Endothelial cell of umbilical vein (primary cell): ENCODE measurements around the gene APOH. TPM values are rescaled to one million over a fixed set of nuclear protein-coding genes. Genes with fewer than 3 reads are reported as not detected.

ENCODE experiments used
- BruUV-seq: library from RNA; stranded (reverse); fragments of 400-500 nt; replicated peaks from 2 replicates; lab custom pipeline; 2021; lab: Mats Ljungman, UMichigan
- CTCF ChIA-PET: fragments of 300-600, 350-600 bp; sonication (Branson Sonifier 250); formaldehyde crosslinking; loops from one replicate; lab custom pipeline; 2021; ENCODE audit warnings: antibody characterized with exemption, inconsistent platforms; lab: Charles Lee
- POLR2A ChIA-PET: fragments of 300-600, 350-600 bp; sonication (Branson Sonifier 250); formaldehyde crosslinking; loops from one replicate; lab custom pipeline; 2021; ENCODE audit warnings: antibody characterized with exemption, inconsistent platforms; lab: Charles Lee
- DNase-seq: peaks from one replicate; pipeline ENCODE4 v3.0.0-alpha.2; 2011; ENCODE audit warnings: low read depth, low spot score
- FAIRE-seq: peaks from 2 replicates; lab custom pipeline; 2011; peaks lifted over from hg19 to GRCh38; lab: Jason Lieb, UNC
- H2AFZ ChIP-seq: 2 replicates; pipeline ENCODE4 v1.6.0; 2012; ENCODE audit warnings: low read depth, low read length, control low read depth, inconsistent platforms
- H3K27ac ChIP-seq: 2 replicates; pipeline ENCODE4 v1.5.1; 2011; ENCODE audit warnings: low read depth, mild to moderate bottlenecking, control low read depth, low read length, moderate library complexity; ENCODE audit not compliant: insufficient read depth
- H3K27me3 ChIP-seq, 2 experiments: 2 replicates each; pipeline versions ENCODE4 v1.6.0 to v1.6.1; 2011; ENCODE audit warnings: low read length in 2 of 2, mixed read lengths in 1 of 2; ENCODE audit not compliant: control insufficient read depth in 2 of 2, insufficient read depth in 2 of 2
- H3K36me3 ChIP-seq, 2 experiments: 2 replicates in 1 of 2; 3 replicates in 1 of 2; pipeline ENCODE4 v1.5.1; 2011; ENCODE audit warnings: low read length in 2 of 2, mild to moderate bottlenecking in 1 of 2, moderate library complexity in 1 of 2; ENCODE audit not compliant: control insufficient read depth in 2 of 2, insufficient read depth in 2 of 2; ENCODE audit errors: extremely low read depth in 1 of 2
- H3K4me1 ChIP-seq: 3 replicates; pipeline ENCODE4 v1.5.1; 2011; ENCODE audit warnings: mild to moderate bottlenecking, low read length; ENCODE audit not compliant: control insufficient read depth, insufficient read depth; ENCODE audit errors: extremely low read depth
- H3K4me2 ChIP-seq: 2 replicates; pipeline ENCODE4 v1.6.1; 2011; ENCODE audit warnings: low read length, control low read depth, mixed read lengths; ENCODE audit not compliant: insufficient read depth
- H3K4me3 ChIP-seq, 3 experiments: fragments of 200-600 bp in 1 of 3; sonication (generic), shearing (Covaris generic) in 1 of 3; replicated peaks in 1 of 3; 2 replicates each; pipeline ENCODE4 v1.5.1; 2011 to 2016; ENCODE audit warnings: control low read depth in 3 of 3, low read length in 3 of 3, mild to moderate bottlenecking in 2 of 3, inconsistent platforms in 1 of 3, low read depth in 1 of 3, moderate library complexity in 1 of 3; ENCODE audit not compliant: insufficient read depth in 1 of 3
- H3K79me2 ChIP-seq: 2 replicates; pipeline ENCODE4 v1.6.0; 2012; ENCODE audit warnings: low read length, inconsistent platforms; ENCODE audit not compliant: control insufficient read depth, insufficient read depth
- H3K9ac ChIP-seq: replicated peaks from 2 replicates; pipeline ENCODE3; 2011; ENCODE audit warnings: low read length, control low read depth; ENCODE audit not compliant: insufficient read depth; ENCODE audit errors: extremely low read depth
- H3K9me1 ChIP-seq: replicated peaks from 3 replicates; pipeline ENCODE4 v1.6.0; 2011; ENCODE audit warnings: mild to moderate bottlenecking, low read length; ENCODE audit not compliant: control insufficient read depth, insufficient read depth; ENCODE audit errors: extremely low read depth
- H3K9me3 ChIP-seq: replicated peaks from 2 replicates; pipeline ENCODE4 v1.5.1; 2012; ENCODE audit warnings: low read length, inconsistent platforms; ENCODE audit not compliant: control insufficient read depth, insufficient read depth
- H4K20me1 ChIP-seq: replicated peaks from 2 replicates; pipeline ENCODE3; 2011; ENCODE audit warnings: mild to moderate bottlenecking, low read length; ENCODE audit not compliant: control insufficient read depth, insufficient read depth; ENCODE audit errors: extremely low read depth
- EZH2 ChIP-seq: IDR thresholded peaks from 2 replicates; pipeline ENCODE4 v1.6.1; 2012; ENCODE audit warnings: borderline replicate concordance, low read depth, mild to moderate bottlenecking, moderate library complexity, low read length, inconsistent platforms; ENCODE audit not compliant: severe bottlenecking
- FOS ChIP-seq: IDR thresholded peaks from 2 replicates; pipeline ENCODE4 v1.6.1; 2011; ENCODE audit warnings: mild to moderate bottlenecking, low read length, moderate library complexity, borderline replicate concordance; ENCODE audit not compliant: insufficient read depth
- GATA2 ChIP-seq: IDR thresholded peaks from 2 replicates; pipeline ENCODE4 v1.7.0; 2011; ENCODE audit warnings: low read depth, mild to moderate bottlenecking, moderate library complexity, mixed read lengths, low read length; ENCODE audit not compliant: insufficient read length, insufficient read depth
- JUN ChIP-seq: IDR thresholded peaks from 2 replicates; pipeline ENCODE4 v1.6.1; 2011; ENCODE audit warnings: borderline replicate concordance, low read depth; ENCODE audit not compliant: insufficient read length, insufficient read depth
- MYC ChIP-seq: IDR thresholded peaks from one replicate; pipeline ENCODE4 v1.6.1; 2011; ENCODE audit warnings: mild to moderate bottlenecking, low read depth, low read length
- POLR2A ChIP-seq: IDR thresholded peaks from 2 replicates; pipeline ENCODE4 v1.6.1; 2012; ENCODE audit warnings: low read depth, mild to moderate bottlenecking, control low read depth, low read length
- POLR2AphosphoS5 ChIP-seq: IDR thresholded peaks from 2 replicates; pipeline ENCODE4 v1.6.1; 2012; ENCODE audit warnings: low read depth, mild to moderate bottlenecking, control low read depth, low read length, moderate library complexity; ENCODE audit not compliant: insufficient read depth
- dilution Hi-C: fragments of 300-500 bp; cut with MboI; formaldehyde crosslinking; loops from one replicate; pipeline ENCODE4 v1.15.0; 2019; ENCODE audit warnings: low sequenced_read_pairs; ENCODE audit not compliant: extremely low pct_ligation_motif_present
- intact Hi-C: fragments of 100-400 bp; cut with micrococcal nuclease; formaldehyde crosslinking; loops from one replicate; pipeline ENCODE4 v1.10.0; 2022
- polyA plus RNA-seq, 4 experiments: library from polyadenylated mRNA; depleted of rRNA in 3 of 4; stranded (reverse) in 3 of 4; unstranded in 1 of 4; fragments of >200 nt; gene quantifications; 2 replicates each; pipeline versions ENCODE4 v1.2.1 to v1.2.3, GENCODE V29; 2011 to 2012; ENCODE audit warnings: missing spikeins in 1 of 4
- total RNA-seq: library from RNA; stranded (reverse); gene quantifications from 2 replicates; pipeline ENCODE4 v1.2.3, GENCODE V29; 2021
- TF ChIP-seq, protein P1 (sequence below): IDR thresholded peaks from 2 replicates; pipeline ENCODE4 v1.6.1; 2011; ENCODE audit not compliant: insufficient read depth, insufficient read length
- TF ChIP-seq, protein P2 (sequence below), 2 donors: IDR thresholded peaks; 1 replicate in 1 of 2; 2 replicates in 1 of 2; pipeline ENCODE4 v1.5.1; 2011; ENCODE audit warnings: low read length in 2 of 2, mild to moderate bottlenecking in 2 of 2, moderate library complexity in 2 of 2, control low read depth in 1 of 2, inconsistent platforms in 1 of 2, low read depth in 1 of 2; ENCODE audit not compliant: insufficient read depth in 1 of 2; ENCODE audit errors: extremely low read depth in 1 of 2

APOH gene
- total and polyA plus RNA-seq, 2 donors (not counting 3 experiments of a cell fraction or from before 2014, with no cell fraction given), result not detected

DNA sequence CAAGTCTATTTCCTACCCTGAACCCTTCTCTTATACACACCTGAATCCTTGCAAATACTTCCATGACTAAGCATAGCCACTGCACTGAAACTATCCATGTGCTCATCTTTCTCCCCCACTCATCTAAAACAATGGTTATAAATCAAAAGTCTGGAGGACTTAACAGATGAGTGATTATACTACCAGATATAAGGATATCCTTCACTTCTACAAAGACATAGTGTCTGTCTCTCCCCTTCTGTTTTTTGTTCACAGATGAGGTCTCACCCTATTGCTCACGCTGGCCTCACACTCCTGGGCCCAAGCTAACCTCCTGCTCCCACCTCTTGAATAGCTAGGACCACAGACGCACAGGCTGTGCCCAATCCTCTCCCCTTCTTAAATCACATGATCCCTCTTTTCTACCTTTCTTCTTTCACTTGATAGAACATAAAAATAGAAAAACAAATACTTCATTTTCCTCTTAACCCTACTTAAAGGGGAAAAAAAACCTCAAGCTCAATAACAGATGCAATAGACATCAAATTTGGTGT lies 56.5 kb downstream of the APOH start:
- DNase-seq (no peak), FAIRE-seq (no peak)
- no peaks in the 10 kb centered on the region for H3K4me1 ChIP-seq
- CTCF ChIA-PET, result interaction anchor here (1.0 kb wide), 1 partner anchor 941 kb away, joined by 3 read pairs; no protein-coding TSS in a partner anchor
- TF ChIP-seq, protein P1, sequence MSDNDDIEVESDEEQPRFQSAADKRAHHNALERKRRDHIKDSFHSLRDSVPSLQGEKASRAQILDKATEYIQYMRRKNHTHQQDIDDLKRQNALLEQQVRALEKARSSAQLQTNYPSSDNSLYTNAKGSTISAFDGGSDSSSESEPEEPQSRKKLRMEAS, result no peak
- TF ChIP-seq, protein P2, sequence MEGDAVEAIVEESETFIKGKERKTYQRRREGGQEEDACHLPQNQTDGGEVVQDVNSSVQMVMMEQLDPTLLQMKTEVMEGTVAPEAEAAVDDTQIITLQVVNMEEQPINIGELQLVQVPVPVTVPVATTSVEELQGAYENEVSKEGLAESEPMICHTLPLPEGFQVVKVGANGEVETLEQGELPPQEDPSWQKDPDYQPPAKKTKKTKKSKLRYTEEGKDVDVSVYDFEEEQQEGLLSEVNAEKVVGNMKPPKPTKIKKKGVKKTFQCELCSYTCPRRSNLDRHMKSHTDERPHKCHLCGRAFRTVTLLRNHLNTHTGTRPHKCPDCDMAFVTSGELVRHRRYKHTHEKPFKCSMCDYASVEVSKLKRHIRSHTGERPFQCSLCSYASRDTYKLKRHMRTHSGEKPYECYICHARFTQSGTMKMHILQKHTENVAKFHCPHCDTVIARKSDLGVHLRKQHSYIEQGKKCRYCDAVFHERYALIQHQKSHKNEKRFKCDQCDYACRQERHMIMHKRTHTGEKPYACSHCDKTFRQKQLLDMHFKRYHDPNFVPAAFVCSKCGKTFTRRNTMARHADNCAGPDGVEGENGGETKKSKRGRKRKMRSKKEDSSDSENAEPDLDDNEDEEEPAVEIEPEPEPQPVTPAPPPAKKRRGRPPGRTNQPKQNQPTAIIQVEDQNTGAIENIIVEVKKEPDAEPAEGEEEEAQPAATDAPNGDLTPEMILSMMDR (IDR thresholded peaks at IDR 0.05; ENCODE audit: extremely low read depth in 1 of 2, insufficient read depth in 1 of 2, low read depth in 1 of 2, low read length in 2 of 2), result no peak
- TF ChIP-seq FOS (no peak), GATA2 (no peak), MYC (no peak), JUN (no peak), POLR2AphosphoS5 (no peak), POLR2A (no peak), EZH2 (no peak)
- H3K36me3 ChIP-seq, result peaks cover 0 to 2% of the 10 kb centered on the region in 2 experiments
- no peaks in the 10 kb centered on the region for H3K27me3 ChIP-seq
- no peaks in the 10 kb centered on the region for H3K79me2 ChIP-seq
- POLR2A ChIA-PET, result no interaction called here
- no peak overlapping the region for H3K27ac ChIP-seq
- no peaks in the 10 kb centered on the region for H3K9me3 ChIP-seq
- no peaks in the 10 kb centered on the region for H3K9me1 ChIP-seq
- dilution Hi-C loops (no loop called here), intact Hi-C loops (no loop called here)
- H3K4me2 ChIP-seq, result no peak overlapping the region
- H4K20me1 ChIP-seq, result no peaks in the 10 kb centered on the region
- no peak overlapping the region for H3K9ac ChIP-seq
- no peak overlapping the region for H2AFZ ChIP-seq
- H3K4me3 ChIP-seq, result no peak overlapping the region
- no TSS peak for BruUV-seq
